Stomach (tissue), 4 donors: ENCODE measurements around the gene FUBP1.
A peak's percentile ranks its signal among the peaks of the same experiment; 100 is the strongest.

Experiments
- CTCF ChIP-seq, 7 experiments: fragments of 450-650 bp in 4 of 7; fragments of 200-600 bp in 3 of 7; sonication (generic) in 3 of 7; IDR thresholded peaks; one replicate each; pipeline ENCODE4 v1.5.1; 2016 to 2019; ENCODE audit warnings: antibody characterized with exemption in 7 of 7, control low read depth in 2 of 7, mild to moderate bottlenecking in 1 of 7
- POLR2A ChIP-seq, 4 donors: fragments of 450-650 bp; IDR thresholded peaks; one replicate each; pipeline ENCODE4 v1.6.1; 2016; ENCODE audit warnings: antibody characterized with exemption in 4 of 4, control low read depth in 2 of 4, mild to moderate bottlenecking in 1 of 4, moderate library complexity in 1 of 4

GRCh38 chr1:78004719-78005447 lies 26.0 kb upstream of the FUBP1 start, which contains the start of gene DNAJB4:
- TF ChIP-seq CTCF (IDR thresholded peaks at IDR 0.05), result peak in 1 of 7 experiments; percentile 12
- TF ChIP-seq POLR2A (IDR thresholded peaks at IDR 0.05), result peak in 2 of 4 donors; percentile 97
